Amniotic epithelial cell (primary cell): Measurements from ENCODE around the gene PTGR2.
"Not testable (repeated sequence)": the region's sequence is repeated elsewhere in the genome, so short reads cannot be mapped to it uniquely, and the experiment has no call there.

Experiments used
- DNase-seq: peaks from one replicate; pipeline ENCODE4 v3.0.0-alpha.2; 2010; ENCODE audit warnings: low read depth

The PTGR2 gene

DNA sequence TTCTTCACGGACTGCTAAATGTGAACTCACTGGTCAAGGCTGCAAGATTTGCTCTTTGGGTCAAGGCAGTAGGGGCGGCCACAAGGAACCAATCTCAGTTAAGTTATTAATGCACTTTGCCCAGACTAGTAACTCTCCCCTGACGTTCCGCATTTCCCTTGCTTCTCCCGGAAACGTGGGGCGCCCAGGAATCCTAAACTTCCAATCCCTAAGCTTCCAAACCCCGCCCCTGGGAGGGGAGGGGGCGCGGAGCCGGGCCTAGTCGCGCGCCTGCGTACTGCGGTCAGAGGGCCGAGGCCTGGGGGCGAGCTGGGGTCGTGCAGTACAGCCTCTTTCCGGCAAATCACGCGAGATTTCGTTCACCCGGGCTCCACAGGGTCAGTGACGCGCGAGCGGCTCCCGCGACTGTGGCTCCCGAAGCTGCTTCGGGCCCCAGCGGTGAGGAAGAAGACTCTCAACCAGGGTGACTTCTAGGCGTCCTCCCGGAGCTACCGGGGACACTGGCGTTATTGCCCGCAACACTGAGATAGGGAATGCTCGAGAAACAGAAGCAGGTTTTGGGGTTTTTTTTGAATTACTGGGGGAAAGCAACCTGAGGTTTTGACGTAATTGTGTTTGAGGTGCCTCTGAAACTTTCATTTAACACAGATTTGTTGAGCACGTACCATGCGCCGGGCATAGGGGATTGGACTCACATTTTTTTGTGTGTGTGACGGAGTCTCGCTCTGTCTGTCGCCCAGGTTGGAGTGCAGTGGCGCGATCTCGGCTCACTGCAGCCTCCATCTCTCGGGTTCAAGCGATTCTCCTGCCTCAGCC lies at the start of gene PTGR2:
Gene PTGR2 (plus strand): TSS at position 265 of the 816 bp plus-strand sequence. CDS start 7,032 bp downstream, outside the sequence.
- DNase-seq, result peak; percentile 94

DNA sequence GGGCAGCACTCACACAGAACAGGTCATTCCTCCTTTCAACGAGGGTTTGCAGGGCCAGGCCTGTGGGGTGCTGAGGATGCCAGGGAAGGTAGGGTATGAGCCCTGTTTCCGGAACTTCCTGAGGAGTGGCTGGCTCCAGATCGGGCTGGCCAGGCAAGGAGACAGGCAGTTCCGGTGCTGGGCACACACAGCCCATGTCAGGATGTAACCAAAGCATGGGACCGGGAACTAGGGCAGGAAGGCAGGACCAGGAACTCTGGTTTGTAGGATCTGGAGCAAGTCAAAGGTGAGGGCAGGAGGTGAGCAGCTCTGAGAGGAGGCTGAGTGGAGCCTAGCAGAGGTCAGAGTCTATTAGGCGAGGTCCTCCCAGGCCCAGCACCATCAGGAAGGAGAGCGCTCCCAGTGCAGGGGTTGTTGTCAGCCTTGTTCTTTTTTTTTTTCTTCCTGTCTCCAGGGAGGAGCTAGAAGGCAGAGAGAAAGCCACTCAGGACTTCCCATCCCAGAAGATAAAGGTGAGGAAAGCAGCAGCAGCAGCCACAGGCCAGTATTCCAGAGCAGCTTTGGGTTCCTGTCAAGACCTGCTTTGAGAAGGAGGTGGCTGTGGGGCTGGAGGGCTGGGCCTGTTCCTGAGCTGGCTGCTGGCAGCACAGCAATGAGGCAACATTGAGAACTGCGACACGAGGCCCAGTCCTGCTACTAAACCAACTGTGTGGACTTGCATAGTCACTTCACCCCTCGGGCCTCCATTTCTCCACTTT lies 49.0 kb upstream of the PTGR2 start:
- no peak for DNase-seq

DNA sequence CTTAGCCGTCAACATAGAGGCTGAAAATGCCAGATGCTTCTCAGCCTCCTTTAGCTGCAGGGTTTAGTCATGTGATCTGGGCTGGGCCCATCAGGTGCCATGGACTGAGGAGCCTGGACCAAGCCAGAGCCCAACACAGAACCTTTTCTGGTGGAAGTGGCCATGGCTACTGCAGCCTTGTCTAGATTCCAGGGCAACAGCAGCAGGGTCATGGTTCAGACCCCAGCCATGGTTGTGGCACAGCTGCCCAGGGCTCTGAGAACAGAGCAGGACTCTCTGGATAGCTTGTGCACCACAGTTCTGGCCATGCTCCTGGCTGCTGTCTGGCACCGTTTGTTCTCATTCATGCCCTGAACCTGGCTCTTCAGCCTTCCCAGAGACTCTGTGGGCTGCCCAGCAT lies 47.0 kb upstream of the PTGR2 start:
- no peak for DNase-seq

GRCh38 chr14:73807457-73807856 lies 44.2 kb upstream of the PTGR2 start:
- no peak for DNase-seq

- no peak for DNase-seq
Observed at GRCh38 chr14:73809391-73809790, 42.2 kb upstream of the PTGR2 start.

GRCh38 chr14:73810478-73811163 lies 41.0 kb upstream of the PTGR2 start:
- DNase-seq, result no peak

DNA sequence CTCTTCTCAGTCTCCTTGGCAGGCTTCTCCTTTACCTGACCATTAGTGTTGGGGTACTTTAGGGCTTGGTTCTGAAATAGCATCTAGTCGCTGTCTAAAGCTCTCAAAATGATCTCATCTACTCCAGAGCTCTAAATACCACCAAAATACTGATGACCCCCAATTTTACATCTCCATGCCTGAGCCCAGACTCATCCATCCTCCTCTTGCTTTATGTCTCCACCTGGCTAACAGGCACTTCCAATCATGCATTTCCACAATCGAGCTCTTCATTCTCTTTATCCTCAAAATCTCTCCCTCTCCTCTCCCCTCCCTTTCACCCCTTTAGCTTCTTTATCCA lies 40.5 kb upstream of the PTGR2 start:
- DNase-seq, result no peak

- no peak for DNase-seq
Observed at GRCh38 chr14:73814153-73814552, 37.5 kb upstream of the PTGR2 start.

- DNase-seq, result no peak
Observed at GRCh38 chr14:73815849-73816248, 35.8 kb upstream of the PTGR2 start.

DNA sequence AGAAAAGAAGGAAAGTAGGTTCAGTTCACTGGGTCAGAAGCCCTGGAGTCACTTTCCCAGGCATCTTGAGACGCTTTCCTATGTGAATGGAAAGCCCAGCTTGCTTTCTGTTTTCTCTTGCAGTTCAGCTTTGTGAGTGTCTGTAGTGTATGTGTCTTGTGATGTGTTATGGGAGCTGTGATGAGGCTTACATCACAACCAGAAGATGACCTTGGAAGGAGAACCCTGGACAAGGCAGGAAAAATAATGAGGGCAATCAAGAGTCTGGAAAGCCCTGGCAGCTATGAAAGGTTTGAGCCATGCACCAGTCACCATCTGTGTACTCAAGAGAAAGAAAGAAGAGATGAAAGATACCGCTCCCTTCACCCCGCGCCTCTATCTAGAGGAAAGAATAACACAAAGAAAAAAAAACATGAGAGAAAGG lies 35.2 kb upstream of the PTGR2 start:
- DNase-seq, result peak; percentile 62

DNA sequence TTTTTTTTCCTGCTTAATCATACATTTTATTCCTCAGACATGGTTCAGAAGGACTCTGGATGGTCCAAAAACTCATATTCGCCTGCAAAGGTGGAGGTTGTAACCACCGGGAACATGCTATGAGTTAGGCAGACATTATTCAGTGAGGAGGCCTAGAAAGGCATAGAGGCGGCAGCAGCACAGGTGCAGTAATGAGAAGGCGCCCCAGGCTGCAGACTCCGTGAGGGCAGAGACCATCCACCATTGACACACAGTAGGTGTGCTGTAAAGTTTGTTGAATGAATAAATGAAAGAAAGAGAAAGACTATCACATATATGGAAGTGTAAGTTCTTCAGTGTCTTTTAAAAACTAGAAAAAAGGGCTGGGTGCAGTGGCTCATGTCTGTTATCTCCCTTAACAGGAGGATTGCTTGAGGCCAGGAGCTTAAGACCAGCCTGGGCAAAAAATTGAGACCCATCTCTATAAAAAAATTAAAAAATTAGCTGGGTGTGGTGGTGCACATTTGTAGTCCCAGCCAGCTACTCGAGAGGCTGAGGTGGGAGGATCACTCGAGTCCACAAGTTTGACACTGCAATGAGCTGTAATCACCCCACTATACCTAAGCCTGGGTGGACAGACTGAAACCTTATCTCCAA lies 34.5 kb upstream of the PTGR2 start:
- DNase-seq, result no peak

DNA sequence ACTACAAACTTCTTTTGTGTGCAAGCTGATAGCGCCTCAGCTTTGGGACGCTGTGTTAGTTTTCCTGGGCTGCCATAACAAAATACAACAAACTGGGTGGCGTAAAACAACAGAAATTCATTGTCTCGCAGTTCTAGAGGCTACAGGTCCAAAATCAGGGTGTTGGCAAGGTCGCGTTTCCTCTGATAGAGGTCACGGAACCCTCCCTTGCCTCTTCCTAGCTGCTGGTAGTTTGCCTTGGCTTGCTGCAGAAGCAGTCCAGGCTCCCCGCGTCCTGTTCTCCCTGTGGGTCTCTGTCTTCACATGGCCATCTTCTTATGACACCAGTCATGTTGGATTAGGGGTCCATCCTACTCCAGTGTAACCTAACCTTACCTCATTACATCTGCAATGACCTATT lies 32.8 kb upstream of the PTGR2 start:
- no peak for DNase-seq

- no peak for DNase-seq
Observed at GRCh38 chr14:73820631-73821030, 31.0 kb upstream of the PTGR2 start.

DNA sequence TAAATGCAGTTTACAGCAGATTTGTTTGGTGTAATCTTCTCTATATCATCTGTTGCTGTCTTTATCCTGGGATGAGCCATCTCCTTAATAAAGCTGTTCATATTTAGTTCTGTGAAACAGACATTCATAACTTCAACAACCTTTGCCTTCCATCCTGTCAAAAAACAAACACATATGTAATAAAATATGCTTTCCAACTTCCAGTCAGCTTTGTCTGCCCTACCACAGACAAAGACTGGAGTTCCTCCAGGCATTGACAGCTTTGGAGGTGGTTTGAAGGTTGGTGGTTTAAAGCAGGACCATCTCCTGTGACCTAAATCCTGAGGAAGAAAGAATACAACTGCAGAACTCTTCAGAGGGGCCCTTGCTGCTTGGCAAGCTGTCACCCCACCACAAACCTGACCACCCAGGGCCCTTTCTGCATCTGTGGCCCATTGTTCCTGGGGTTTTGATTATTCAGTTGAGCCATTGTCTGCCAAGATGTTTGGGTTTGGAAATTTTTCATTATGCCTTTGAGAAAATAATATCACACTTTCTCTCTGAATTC lies 28.2 kb upstream of the PTGR2 start:
- no peak for DNase-seq

GRCh38 chr14:73824127-73824526 lies 27.5 kb upstream of the PTGR2 start:
- DNase-seq, result no peak

GRCh38 chr14:73824536-73824935 lies 27.1 kb upstream of the PTGR2 start:
- DNase-seq, result no peak

DNA sequence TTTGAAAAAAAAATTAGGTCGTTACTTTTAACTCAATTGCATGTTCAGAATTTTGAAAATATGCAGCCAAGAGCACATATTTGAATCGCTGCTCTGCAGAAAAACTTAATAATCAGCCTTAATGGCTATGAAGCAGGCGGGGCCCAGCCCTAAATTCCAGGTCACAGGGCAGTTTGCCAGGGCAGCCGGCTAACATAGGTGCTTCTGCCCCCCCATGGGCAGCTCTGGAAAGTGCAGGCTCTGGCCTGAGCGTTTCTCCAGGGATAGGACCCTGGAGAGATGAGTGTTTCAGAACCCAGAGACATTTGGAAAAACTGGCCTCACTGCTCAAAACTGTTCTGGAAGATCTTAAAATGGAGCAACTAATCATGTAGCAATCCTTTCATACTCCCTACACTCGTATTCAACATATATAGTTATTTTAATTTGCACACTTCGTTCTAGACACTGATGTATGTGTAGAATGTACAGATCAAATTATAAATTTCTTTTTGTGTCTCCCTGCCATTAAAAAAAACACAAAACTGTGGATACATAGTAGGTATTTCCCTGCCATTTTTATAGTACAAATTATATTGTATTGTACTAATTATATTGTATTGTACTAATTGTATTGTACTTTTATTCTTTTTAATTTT lies 26.0 kb upstream of the PTGR2 start:
- peak; percentile 76 for DNase-seq

DNA sequence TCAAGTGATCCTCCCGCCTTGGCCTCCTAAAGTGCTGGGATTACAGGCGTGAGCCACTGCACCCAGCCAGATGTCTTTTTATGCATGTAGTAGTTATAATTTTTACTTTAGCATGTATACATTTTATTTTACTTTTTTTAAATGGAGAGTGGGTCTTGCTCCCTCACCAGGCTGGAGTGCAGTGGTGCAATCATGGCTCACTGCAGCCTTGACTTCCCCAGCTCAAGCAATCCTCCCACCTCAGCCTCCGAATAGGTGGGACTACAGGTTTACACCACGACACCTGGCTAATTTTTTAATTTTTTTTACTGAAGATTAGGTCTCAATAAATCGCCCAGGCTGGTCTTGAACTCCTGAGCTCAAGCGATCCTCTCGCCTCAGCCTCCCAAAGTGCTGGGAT lies 24.4 kb upstream of the PTGR2 start:
- DNase-seq, result not testable (repeated sequence)

- no peak for DNase-seq
Observed at GRCh38 chr14:73829071-73829470, 22.6 kb upstream of the PTGR2 start.

- DNase-seq, result peak; percentile 89
Observed at GRCh38 chr14:73829526-73830431, 21.9 kb upstream of the PTGR2 start.

- DNase-seq, result no peak
Observed at GRCh38 chr14:73833034-73833433, 18.6 kb upstream of the PTGR2 start.
